Vagina (tissue), 2 donors: ENCODE measurements around the gene HAVCR1.

ENCODE experiments used
- CTCF ChIP-seq, 3 experiments: fragments of 450-650 bp in 2 of 3; fragments of 200-600 bp in 1 of 3; sonication (generic) in 1 of 3; IDR thresholded peaks; one replicate each; pipeline ENCODE4 v1.5.1; 2017 to 2019; ENCODE audit warnings: antibody characterized with exemption in 3 of 3, mild to moderate bottlenecking in 2 of 3, moderate library complexity in 2 of 3
- POLR2A ChIP-seq, 2 donors: fragments of 450-650 bp; IDR thresholded peaks; one replicate each; pipeline ENCODE4 v1.6.1; 2017; ENCODE audit warnings: antibody characterized with exemption in 2 of 2, mild to moderate bottlenecking in 2 of 2, moderate library complexity in 2 of 2

GRCh38 chr5:157024208-157024959 lies 34.5 kb downstream of the HAVCR1 start:
- TF ChIP-seq POLR2A (IDR thresholded peaks at IDR 0.05) (no peak), CTCF (IDR thresholded peaks at IDR 0.05) (no peak)
